HT-29 (cell line): ENCODE results near the gene MAP3K21. TPM values are rescaled to one million over a fixed set of nuclear protein-coding genes. Genes with fewer than 3 reads are reported as not detected.

ENCODE experiments used
- DNase-seq: peaks from one replicate; pipeline ENCODE4 v3.0.0-alpha.2; 2015; ENCODE audit warnings: low spot score
- total RNA-seq: library from RNA; depleted of rRNA; stranded (reverse); fragments of >200 nt; shearing (Covaris generic); gene quantifications from 2 replicates; pipeline ENCODE4 v1.2.3, GENCODE V29; 2014

The MAP3K21 gene
- total RNA-seq, 1 experiment from 2014 or later, result 10.1 TPM

DNA sequence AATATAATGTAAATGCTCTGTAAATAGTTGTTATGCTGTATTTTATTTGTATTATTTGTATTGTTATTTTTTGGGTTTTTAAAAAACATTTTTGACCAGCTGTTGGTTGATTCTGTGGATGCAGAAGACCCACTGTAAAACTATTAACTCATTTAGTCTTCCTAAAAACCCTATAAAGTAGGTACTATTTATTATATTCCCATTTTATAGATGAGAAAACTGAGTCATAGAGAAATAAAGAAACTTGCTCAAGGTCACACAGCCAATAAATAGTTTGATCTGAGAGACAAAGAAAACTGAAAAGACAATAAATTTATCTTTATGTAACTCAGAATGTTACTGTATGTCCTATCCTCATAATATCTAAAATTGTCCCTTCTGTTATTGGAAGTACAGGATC, 1.2 kb upstream of the MAP3K21 start:
- no peak for DNase-seq

DNA sequence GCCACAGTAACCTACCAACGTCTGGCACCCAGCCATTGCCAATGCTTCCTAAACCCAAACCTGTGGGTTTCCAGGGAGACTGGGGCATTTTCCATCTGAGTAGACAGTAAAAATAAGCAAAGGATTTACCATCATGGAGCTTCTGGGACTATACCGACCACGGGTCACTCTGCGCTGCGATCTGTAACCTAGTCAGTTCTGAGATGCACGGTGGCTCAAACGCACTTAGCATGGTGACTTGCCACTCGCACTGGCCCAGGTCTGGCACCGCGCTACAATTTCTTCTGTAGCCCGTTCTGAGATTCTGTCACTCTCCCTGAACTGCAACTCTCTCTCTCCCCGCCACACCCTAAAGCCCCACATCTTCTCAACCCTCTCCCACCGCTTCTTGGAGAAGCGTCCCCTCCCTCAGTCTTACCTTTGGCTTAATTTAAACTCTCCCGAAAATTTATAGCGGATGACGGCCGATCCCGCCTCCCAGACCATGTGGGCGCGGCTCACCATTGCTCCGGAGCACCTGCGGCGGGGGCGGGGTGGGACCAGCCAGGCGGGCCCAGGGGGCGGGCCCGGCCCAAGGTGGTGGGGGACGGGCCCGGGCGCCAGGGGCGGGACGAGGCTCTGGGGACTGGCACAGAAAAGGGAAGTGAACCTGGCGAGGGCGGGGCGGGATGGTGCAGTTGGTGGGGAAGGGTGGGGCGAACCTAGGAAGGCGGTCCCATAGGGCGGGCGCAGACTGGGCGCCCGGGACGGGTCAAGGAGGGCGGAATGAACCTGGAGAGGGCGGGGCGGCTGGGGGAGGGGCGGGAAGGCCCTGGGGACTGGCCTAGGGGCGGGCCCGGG, 493 bp upstream of the MAP3K21 start:
- peak; percentile 97 for DNase-seq

DNA sequence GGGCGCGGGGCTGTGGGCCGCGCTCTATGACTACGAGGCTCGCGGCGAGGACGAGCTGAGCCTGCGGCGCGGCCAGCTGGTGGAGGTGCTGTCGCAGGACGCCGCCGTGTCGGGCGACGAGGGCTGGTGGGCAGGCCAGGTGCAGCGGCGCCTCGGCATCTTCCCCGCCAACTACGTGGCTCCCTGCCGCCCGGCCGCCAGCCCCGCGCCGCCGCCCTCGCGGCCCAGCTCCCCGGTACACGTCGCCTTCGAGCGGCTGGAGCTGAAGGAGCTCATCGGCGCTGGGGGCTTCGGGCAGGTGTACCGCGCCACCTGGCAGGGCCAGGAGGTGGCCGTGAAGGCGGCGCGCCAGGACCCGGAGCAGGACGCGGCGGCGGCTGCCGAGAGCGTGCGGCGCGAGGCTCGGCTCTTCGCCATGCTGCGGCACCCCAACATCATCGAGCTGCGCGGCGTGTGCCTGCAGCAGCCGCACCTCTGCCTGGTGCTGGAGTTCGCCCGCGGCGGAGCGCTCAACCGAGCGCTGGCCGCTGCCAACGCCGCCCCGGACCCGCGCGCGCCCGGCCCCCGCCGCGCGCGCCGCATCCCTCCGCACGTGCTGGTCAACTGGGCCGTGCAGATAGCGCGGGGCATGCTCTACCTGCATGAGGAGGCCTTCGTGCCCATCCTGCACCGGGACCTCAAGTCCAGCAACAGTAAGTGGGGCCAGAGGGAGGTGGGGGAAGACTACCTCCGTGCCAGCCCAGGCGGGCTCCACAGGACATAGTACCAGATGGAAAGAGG, 808 bp downstream of the MAP3K21 start:
- peak; percentile 59 for DNase-seq

DNA sequence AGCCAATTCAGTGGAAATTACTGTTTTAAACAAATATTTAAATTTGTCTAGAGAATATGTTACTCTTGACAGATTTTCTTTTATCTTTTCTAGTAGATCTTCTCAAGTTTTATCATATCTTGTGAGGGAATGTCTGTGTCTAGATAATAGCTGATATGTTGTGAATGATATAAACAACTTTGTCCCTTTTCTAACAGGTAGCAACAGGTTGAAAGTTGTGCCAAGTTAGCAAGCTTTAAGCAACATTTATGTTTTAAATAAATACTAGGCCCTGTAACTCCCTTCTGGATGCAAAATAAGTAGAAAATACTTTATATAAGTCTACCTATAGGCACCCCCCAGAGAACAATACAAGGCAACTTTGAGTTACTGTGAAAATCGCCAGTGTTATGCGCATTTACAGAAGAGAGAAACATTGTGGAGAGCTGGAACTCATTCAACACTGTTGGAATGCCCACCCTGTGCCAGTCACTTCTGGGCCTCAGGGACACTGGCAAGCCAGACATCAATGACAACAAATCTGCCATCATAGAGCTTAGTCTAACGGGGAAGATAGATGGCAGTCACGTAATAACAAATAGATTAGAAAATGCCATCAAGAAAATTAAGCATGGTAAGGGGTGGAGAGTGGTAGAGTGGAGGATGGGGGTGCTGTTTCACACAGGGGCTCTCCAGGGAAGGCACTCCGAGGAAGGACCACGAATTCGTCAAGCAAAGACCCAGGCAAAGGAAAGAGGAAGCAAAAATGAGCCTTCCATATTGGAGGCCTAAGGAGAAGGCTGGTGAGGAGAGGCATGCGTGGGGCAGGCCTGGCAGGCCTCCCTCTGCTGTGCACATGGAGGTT, 4.4 kb downstream of the MAP3K21 start:
- no peak for DNase-seq

DNA sequence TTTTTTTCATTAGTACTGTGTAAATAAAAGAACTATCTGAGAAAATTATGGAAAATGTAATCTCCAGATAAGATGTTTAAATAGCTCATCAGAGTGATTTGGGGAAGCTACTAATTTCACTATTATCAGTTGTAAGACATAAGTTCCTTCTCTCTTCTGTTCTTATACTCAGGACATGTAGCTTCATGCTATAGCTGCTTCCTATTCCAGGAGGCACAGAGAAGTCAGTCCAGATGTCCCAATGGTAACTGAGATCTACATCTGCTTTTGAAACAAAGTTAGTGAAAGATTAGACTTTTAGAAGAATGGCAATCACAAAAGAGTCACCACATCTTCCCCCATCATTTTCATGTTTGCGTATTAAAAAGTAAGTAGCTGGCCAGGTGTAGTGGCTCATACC, 5.6 kb downstream of the MAP3K21 start:
- no peak for DNase-seq

DNA sequence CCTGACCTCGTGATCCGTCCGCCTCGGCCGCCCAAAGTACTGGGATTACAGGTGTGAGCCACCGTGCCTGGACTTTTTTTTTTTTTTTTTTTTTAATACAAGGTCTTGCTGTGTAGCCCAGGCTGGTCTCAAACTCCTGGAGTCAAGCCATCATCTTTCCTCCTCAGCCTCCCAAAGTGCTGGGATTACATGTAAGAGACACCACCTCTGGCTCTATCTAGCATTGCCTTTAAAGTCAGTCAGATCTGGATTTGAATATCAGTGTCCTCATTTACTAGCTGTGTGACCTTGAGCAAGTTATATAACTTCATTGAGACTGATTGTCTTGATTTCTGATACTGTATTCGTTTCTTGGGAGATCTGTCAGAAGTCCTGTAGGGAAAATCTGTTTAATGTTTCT, 6.6 kb downstream of the MAP3K21 start:
- DNase-seq, result no peak

DNA sequence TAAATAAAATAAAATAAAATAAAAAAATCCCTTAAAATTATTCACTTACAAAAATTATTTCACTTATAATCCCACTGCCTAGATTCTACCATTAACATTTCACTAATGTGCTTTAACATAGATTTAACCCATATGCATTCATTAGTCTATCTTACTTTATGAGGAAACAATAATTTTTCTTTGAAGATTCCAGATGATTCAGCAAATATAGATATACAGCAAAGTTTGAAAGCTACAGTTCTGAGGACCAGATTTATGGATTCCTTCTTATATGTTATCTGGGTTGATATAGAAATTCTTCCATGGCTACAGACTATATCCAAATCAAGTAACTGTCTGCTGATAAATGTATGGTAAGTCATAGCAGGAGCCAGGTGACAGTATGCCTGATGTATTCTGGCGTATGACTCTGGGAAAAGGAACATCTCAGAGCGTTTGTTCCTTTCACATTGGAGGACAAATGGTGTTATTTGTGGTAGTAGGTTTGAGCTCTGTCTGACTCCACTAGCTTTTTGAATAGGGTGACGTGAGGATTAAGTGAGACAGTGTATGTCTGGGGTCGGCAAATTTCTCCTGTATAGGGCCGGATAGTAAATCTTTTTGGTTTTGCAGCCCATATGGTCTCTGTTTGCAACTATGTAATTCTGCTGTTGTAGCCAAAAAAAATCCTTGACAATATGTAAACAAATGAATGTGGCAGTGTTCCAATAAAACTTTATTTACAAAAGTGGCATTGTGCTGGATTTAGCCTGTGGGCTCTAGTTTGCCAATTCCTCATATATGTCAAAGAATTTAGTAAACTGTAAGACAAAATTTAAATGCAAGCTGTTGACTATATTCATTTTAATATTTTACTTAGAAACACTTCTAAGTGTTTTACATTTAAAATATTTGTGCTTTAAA, 9.3 kb downstream of the MAP3K21 start:
- no peak for DNase-seq

DNA sequence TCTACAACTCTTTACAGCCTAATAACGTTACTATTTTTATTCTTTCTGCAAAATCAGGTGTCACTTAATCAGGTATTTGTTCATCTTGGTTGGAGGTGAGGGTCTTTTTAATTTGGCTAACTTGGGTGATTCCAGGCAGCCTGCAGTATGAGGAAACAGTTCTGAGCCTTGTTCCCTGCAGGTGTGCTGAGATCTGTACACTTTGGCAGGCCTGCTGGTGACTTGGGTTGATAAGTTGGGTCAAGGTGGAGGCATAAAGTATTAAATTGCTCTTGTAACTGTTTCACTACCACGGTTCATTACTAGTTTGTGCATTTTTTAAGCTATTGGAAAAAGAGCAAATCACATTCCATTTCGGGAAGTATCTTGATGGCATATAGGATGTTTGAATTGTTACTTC, 10.0 kb downstream of the MAP3K21 start:
- DNase-seq, result no peak

DNA sequence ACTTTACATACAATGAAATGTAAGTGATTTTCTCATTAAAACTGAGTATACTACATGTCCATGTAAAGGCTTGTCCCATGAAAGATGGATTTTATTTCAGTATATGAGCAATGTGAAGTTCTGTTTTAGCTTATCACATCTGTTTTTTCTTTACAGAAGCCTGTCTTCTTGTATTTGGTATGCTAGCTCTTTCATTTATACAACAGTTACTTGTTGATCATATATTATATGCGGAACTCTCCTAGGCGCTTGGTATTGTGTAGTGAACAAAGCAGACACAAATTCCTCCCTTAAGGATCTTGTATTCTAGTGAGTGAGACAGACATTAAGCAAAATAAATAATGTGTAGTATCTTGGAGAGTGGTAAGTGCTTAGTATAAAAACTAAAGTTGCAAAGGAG, 10.6 kb downstream of the MAP3K21 start:
- no peak for DNase-seq

DNA sequence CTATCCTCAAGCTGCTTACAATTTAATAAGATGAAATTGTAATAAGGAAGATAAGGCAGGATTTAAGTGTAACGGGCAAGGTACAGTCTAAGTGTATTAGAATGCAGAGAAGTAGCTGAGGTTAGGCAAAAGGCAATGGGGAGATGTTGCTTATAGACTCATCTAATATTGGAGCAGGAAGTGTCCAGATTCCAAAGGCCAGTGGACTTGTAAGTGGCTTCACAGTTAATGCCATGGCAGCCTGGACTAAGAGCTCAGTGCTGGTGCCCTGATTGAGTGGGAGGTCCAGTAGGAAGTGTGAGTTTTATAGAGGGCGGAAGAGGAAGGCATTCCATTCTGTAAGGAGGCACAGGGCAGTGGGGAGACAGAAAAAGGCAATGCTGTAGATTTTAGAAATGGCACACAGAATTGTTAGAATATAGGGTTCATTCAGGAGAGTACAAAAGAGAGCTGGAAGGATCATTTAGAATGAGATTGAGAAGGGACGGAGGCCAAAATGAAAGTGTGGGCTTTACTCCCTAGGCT, 12.6 kb downstream of the MAP3K21 start:
- DNase-seq, result peak; percentile 14

DNA sequence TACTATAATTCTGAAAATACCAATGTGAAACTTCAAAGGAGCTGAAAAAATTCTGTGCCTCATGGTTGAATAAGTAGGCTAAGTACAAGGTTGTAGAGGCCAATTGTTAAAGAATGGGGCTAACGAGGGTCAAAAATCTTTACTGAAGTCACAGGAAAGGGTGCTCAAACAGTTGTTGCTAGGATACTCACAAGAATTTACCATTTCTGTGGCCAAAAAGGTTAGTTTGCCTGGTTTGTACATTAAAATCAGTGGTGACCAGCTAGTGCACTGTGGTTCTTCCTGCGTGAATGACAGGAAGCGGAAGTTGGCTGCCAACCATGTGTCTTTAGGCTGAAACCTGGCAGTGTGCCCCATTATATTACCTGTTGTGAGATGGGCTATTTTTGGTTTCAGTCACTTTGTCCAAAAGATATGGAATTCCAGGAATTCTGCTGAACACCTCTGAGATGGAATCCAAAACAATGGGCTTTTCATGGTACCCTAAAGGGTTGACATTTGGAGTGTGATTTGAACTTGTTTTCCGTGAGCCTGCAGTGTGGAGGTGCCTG, 13.5 kb downstream of the MAP3K21 start:
- DNase-seq, result no peak

DNA sequence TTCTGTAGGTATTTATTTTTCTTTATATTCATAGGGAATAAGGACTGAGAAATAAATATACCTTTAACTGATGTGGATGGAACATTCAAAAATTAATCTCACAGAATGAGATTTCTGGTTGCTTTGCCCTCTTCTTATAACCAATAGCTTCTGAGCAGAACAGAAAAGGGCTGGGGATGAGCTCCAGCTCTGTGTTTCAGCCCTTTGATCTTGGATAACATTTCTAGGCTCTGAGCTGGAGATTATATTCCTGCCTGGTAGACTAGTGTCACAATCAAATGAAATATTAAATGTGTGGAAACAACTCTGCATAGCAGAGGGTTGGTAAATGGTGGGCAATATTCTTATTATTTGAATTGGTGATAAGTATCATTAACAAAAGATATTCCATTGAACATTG, 14.6 kb downstream of the MAP3K21 start:
- DNase-seq, result no peak

DNA sequence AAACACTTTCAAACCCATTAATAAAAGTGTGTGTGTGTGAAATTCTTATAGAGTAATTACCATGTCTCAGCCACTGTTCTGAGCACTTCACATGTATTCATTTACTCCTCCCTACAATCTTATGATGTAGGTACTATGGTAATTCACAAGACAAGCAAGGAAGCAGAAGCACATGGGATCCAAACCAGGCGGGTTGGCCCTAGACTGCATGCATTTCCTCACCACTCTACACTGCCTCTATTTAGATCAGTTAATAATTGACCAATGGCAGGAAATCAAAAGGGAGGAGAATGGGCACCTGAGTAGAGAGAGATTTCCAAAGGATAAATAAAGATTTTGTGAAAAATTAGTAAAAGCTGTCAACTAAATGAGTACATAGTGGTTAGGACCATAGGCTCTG, 15.7 kb downstream of the MAP3K21 start:
- DNase-seq, result peak; percentile 59

DNA sequence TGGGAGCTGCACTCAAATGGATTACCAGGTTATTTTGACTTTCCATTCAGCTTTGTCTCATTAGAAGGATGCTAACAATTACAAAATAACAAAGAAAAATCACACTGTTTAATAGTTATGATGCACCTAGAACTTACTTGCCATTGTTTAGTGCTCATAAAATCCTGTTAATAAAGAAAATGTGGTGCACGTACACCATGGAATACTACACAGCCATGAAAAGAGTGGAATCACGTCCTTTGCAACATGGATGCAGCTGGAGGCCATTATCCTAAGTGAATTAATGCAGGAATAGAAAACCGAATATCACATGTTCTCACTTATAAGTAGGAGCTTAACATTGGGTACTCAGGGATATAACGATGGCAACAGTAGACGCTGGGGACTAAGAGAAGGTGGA, 19.8 kb downstream of the MAP3K21 start:
- DNase-seq, result no peak

DNA sequence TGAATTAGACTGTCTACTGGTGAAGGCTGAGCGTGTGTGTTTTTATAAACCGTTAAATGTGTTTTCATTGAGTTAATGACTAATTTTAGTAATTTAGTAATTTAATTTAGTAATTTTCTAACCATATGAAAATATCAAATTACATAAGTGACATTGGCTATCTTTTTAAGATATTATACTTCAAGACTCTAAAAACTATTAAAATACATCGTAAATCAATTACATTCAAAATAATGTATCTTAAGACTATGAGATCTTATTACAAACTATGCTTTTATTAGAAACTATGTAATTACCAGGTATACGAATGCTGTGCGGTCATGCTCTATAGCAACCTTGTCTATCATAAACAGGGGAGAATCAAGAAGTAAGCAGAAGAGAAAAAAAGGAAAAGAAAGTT, 21.6 kb downstream of the MAP3K21 start:
- DNase-seq, result no peak

DNA sequence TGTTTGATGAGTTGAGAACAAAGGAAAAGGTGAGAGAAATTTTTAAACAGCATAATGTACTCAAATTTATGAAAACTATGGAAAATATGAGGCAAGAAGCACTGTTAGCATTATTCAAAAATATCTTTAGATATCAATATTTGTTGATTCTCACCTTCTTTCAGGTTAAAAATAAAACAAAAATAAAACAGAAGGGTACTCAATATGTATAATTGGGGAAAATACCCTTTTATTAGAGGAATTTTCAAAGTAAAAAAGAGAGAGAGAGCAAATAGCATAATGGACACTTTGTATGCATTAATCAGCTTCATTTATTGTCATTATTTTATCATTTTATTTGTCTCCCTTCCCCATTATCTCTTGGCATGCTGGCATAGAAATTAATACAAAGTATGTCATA, 27.5 kb downstream of the MAP3K21 start:
- no peak for DNase-seq

DNA sequence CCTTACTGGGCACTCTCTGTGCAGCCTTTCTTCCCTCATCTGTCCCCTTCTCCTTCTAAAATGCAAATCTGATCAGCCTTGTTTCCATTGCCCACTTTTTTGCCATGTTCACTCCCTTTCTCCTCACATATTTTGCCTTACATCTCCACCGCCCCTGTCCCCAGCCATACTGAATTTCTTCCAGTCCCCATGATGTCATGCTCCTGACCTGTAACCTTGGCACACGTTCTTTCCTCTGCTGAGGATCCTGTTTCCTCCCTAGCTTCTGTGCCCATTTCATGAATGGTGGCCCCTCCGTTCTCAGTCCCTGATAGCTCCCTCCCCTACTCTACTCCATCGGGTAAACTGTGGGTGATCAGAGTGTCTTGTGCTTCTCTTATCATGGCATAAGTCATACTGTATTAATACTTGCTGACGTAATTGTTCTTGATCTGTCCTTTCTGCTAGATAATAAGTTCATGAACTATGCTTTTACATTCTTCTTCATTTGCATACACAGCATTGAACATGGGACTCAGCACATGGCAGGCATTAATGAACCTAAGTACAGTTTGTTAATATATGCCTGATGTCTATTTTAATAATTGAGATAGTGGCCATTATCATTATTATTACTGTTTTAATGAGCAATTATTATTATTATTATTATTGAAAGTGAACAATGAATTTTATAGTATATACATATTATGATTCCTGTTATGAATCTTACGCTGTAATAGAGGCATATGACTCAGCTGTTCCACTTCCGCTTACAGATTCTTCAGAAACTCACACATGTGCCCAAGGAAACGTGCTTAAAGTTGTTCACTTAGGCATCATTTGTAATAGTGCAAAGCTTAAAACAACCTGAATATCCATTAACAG, 28.5 kb downstream of the MAP3K21 start:
- no peak for DNase-seq

DNA sequence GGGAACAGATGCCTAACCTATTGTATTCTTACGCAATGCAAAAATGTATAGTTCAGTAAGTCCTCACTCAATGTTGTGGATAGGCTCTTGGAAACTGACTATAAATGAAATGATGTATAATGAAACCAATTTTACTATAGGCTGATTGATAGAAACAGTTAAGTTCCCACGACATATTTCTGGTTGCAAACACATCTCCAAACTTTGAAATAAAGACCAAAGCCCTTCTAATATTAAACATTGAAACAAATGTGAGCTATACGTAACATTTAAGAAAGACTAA, 29.1 kb downstream of the MAP3K21 start:
- DNase-seq, result no peak

DNA sequence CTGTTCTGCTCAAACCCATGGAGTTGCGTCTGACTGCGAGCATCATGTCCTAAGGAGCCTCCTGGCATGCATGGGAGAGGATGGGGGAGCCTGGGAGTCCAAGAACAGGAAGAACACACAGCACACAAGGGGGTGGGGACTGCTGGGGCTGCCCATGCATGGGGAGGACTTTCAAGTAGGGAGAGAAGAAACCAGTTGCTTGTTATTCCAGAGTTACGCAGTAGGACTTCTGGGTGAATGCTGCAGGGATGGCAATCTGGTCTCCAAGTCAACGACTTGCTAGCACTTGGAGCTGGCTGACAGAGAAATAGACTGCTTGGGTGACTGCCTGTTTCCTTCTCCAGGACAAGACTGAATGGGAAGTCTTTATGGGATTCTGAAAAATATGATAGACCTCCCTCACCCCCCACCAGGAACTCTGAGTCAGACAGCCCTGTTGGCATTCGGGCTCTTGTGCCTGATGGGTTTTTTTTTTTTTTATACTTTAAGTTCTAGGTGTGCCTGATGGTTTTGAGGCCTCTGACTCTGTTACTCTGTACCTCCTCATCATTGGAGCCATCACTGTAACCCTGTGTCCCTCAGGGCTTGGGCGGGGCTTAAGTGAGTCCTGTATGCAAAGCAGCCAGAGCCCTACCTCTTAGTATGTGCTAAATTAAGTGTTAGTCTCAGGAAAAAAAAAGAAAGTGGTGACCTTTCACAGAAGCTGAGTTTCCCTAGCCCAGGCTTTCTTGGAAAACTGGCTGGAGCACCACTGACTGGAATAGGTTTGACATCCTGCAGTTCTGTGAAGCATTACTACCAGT, 30.3 kb downstream of the MAP3K21 start:
- DNase-seq, result no peak
